MM.1S (cell line): ENCODE data around the gene RNF123.

Experiments
- CTCF ChIP-seq: fragments of 300-600 bp; sonication (generic); IDR thresholded peaks from 2 replicates; pipeline ENCODE4 v1.5.1; 2016; ENCODE audit warnings: antibody characterized with exemption, low read length, mixed read lengths
- EZH2 ChIP-seq: fragments of 300-600 bp; sonication (generic); optimal IDR thresholded peaks from 2 replicates; pipeline ENCODE3; 2017; ENCODE audit warnings: low read depth, mild to moderate bottlenecking, antibody characterized with exemption, low read length, mixed read lengths

DNA sequence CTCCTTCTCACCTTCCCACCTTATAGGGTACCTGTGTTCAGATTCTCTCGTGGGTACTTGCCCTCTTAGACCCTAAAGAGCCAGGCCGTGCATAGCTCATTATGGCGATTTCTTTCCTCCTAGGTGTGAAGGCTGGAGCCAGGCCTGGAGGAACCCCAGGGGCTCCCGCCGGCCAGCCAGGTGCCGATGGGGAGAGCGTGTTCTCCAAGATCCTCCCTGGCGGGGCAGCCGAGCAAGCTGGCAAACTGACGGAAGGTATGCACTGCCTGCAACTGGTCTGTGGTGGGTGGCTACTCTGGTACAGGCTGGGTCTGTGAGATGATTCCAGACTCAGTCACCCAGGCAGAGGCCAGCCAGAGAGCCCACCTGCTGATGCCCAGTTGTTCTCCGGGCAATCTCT is 25.1 kb upstream of the RNF123 start:
- TF ChIP-seq CTCF (no peak), EZH2 (no peak)
